Measurements from ENCODE around the gene TNFRSF9. TPM values are rescaled to one million over a fixed set of nuclear protein-coding genes. Genes with fewer than 3 reads are reported as not detected.

The TNFRSF9 gene
- polyA plus RNA-seq, 1 donor (not counting 4 experiments of a cell fraction or from before 2014, with no cell fraction given): not detected

GRCh38 chr1:7972285-7972684, 31.6 kb upstream of the TNFRSF9 start:
- H3K9ac ChIP-seq (ENCODE audit: control insufficient read depth, extremely low read depth, insufficient read depth, low read length): no peak overlapping the region
- H3K4me3 ChIP-seq (ENCODE audit: control insufficient read depth in 2 of 3, extremely low read depth in 1 of 3, insufficient read depth in 2 of 3, low read depth in 1 of 3, low read length in 3 of 3): no peak overlapping the region
- H4K20me1 ChIP-seq (ENCODE audit: control insufficient read depth, extremely low read depth, insufficient read depth, low read length): no peaks in the 10 kb centered on the region
- no peak overlapping the region for H3K27ac ChIP-seq (ENCODE audit: control insufficient read depth, insufficient read depth, low read length)
- DNase-seq (ENCODE audit: low read depth, low spot score) (no peak), FAIRE-seq (no peak)
- H2AFZ ChIP-seq (ENCODE audit: control insufficient read depth, low read length): no peak overlapping the region
- H3K36me3 ChIP-seq (ENCODE audit: control insufficient read depth in 2 of 2, extremely low read depth in 1 of 2, insufficient read depth in 2 of 2, low read length in 2 of 2): peaks cover 17 to 26% of the 10 kb centered on the region in 2 experiments
- no peaks in the 10 kb centered on the region for H3K9me1 ChIP-seq (ENCODE audit: control insufficient read depth, extremely low read depth, insufficient read depth, low read length)
- no peaks in the 10 kb centered on the region for H3K27me3 ChIP-seq (ENCODE audit: control insufficient read depth, extremely low read depth, insufficient read depth, low read length)
- TF ChIP-seq EZH2 (IDR thresholded peaks at IDR 0.05; ENCODE audit: low read length): no peak
- TF ChIP-seq CTCF (optimal IDR thresholded peaks at IDR 0.05 in 1 of 3, IDR thresholded peaks at IDR 0.05 in 1 of 3, conservative IDR thresholded peaks at IDR 0.05 in 1 of 3; ENCODE audit: extremely low read depth in 1 of 3, insufficient read depth in 2 of 3, low read length in 3 of 3): no peak
- H3K9me3 ChIP-seq (ENCODE audit: control insufficient read depth, low read depth, low read length): no peaks in the 10 kb centered on the region
- H3K4me1 ChIP-seq (ENCODE audit: control insufficient read depth, extremely low read depth, insufficient read depth, low read length): no peaks in the 10 kb centered on the region
- H3K79me2 ChIP-seq (ENCODE audit: control insufficient read depth, insufficient read depth, low read length): peaks cover 35% of the 10 kb centered on the region
- dilution Hi-C loops (cut with MboI; ENCODE audit: extremely low pct_ligation_motif_present, low sequenced_read_pairs): no loop called here
- H3K4me2 ChIP-seq (ENCODE audit: control insufficient read depth, extremely low read depth, insufficient read depth, low read depth, low read length): no peak overlapping the region

GRCh38 chr1:7971024-7971423, 30.4 kb upstream of the TNFRSF9 start:
- no peak overlapping the region for H3K9ac ChIP-seq (ENCODE audit: control insufficient read depth, extremely low read depth, insufficient read depth, low read length)
- H3K4me1 ChIP-seq (ENCODE audit: control insufficient read depth, extremely low read depth, insufficient read depth, low read length): no peaks in the 10 kb centered on the region
- no peak overlapping the region for H2AFZ ChIP-seq (ENCODE audit: control insufficient read depth, low read length)
- H3K9me1 ChIP-seq (ENCODE audit: control insufficient read depth, extremely low read depth, insufficient read depth, low read length): no peaks in the 10 kb centered on the region
- H3K9me3 ChIP-seq (ENCODE audit: control insufficient read depth, low read depth, low read length): no peaks in the 10 kb centered on the region
- no peaks in the 10 kb centered on the region for H4K20me1 ChIP-seq (ENCODE audit: control insufficient read depth, extremely low read depth, insufficient read depth, low read length)
- H3K36me3 ChIP-seq (ENCODE audit: control insufficient read depth in 2 of 2, extremely low read depth in 1 of 2, insufficient read depth in 2 of 2, low read length in 2 of 2): peaks cover 16 to 26% of the 10 kb centered on the region in 2 experiments
- DNase-seq (ENCODE audit: low read depth, low spot score): no peak
- no peak for FAIRE-seq
- peaks cover 43% of the 10 kb centered on the region for H3K79me2 ChIP-seq (ENCODE audit: control insufficient read depth, insufficient read depth, low read length)
- H3K27ac ChIP-seq (ENCODE audit: control insufficient read depth, insufficient read depth, low read length): no peak overlapping the region
- no peak for TF ChIP-seq EZH2 (IDR thresholded peaks at IDR 0.05; ENCODE audit: low read length)
- dilution Hi-C loops (cut with MboI; ENCODE audit: extremely low pct_ligation_motif_present, low sequenced_read_pairs): no loop called here
- H3K4me2 ChIP-seq (ENCODE audit: control insufficient read depth, extremely low read depth, insufficient read depth, low read depth, low read length): no peak overlapping the region
- H3K4me3 ChIP-seq (ENCODE audit: control insufficient read depth in 2 of 3, extremely low read depth in 1 of 3, insufficient read depth in 2 of 3, low read depth in 1 of 3, low read length in 3 of 3): no peak overlapping the region
- H3K27me3 ChIP-seq (ENCODE audit: control insufficient read depth, extremely low read depth, insufficient read depth, low read length): no peaks in the 10 kb centered on the region

GRCh38 chr1:7970246-7970645, 29.6 kb upstream of the TNFRSF9 start:
- no peak overlapping the region for H3K27ac ChIP-seq (ENCODE audit: control insufficient read depth, insufficient read depth, low read length)
- no peaks in the 10 kb centered on the region for H3K9me3 ChIP-seq (ENCODE audit: control insufficient read depth, low read depth, low read length)
- FAIRE-seq: no peak
- H3K4me1 ChIP-seq (ENCODE audit: control insufficient read depth, extremely low read depth, insufficient read depth, low read length): no peaks in the 10 kb centered on the region
- no peak overlapping the region for H3K4me2 ChIP-seq (ENCODE audit: control insufficient read depth, extremely low read depth, insufficient read depth, low read depth, low read length)
- H3K9ac ChIP-seq (ENCODE audit: control insufficient read depth, extremely low read depth, insufficient read depth, low read length): no peak overlapping the region
- H3K36me3 ChIP-seq (ENCODE audit: control insufficient read depth in 2 of 2, extremely low read depth in 1 of 2, insufficient read depth in 2 of 2, low read length in 2 of 2): peaks cover 19 to 30% of the 10 kb centered on the region in 2 experiments
- dilution Hi-C loops (cut with MboI; ENCODE audit: extremely low pct_ligation_motif_present, low sequenced_read_pairs): no loop called here
- no peak for DNase-seq (ENCODE audit: low read depth, low spot score)
- H3K27me3 ChIP-seq (ENCODE audit: control insufficient read depth, extremely low read depth, insufficient read depth, low read length): no peaks in the 10 kb centered on the region
- peaks cover 46% of the 10 kb centered on the region for H3K79me2 ChIP-seq (ENCODE audit: control insufficient read depth, insufficient read depth, low read length)
- H3K4me3 ChIP-seq (ENCODE audit: control insufficient read depth in 2 of 3, extremely low read depth in 1 of 3, insufficient read depth in 2 of 3, low read depth in 1 of 3, low read length in 3 of 3): no peak overlapping the region
- no peak overlapping the region for H2AFZ ChIP-seq (ENCODE audit: control insufficient read depth, low read length)
- no peaks in the 10 kb centered on the region for H3K9me1 ChIP-seq (ENCODE audit: control insufficient read depth, extremely low read depth, insufficient read depth, low read length)
- TF ChIP-seq EZH2 (IDR thresholded peaks at IDR 0.05; ENCODE audit: low read length) (no peak), CTCF (optimal IDR thresholded peaks at IDR 0.05 in 1 of 3, IDR thresholded peaks at IDR 0.05 in 1 of 3, conservative IDR thresholded peaks at IDR 0.05 in 1 of 3; ENCODE audit: extremely low read depth in 1 of 3, insufficient read depth in 2 of 3, low read length in 3 of 3) (no peak)
- peaks cover 3% of the 10 kb centered on the region for H4K20me1 ChIP-seq (ENCODE audit: control insufficient read depth, extremely low read depth, insufficient read depth, low read length)

All from keratinocyte (primary cell).